Karpas-422 (cell line): Measurements from ENCODE around the gene RAD9B. TPM values are rescaled to one million over a fixed set of nuclear protein-coding genes. Genes with fewer than 3 reads are reported as not detected.
"Not testable (repeated sequence)": the region's sequence is repeated elsewhere in the genome, so short reads cannot be mapped to it uniquely, and the experiment has no call there.

Experiments used
- DNase-seq: peaks from one replicate; pipeline ENCODE4 v3.0.0-alpha.2; 2015
- H2AFZ ChIP-seq: fragments of 200-600 bp; sonication (generic); 2 replicates; pipeline ENCODE4 v1.6.1; 2014; ENCODE audit warnings: antibody characterized with exemption, low read length, mixed read lengths
- H3K27ac ChIP-seq: fragments of 200-600 bp; sonication (generic); 2 replicates; pipeline ENCODE4 v1.5.1; 2014; ENCODE audit warnings: mild to moderate bottlenecking, low read length, moderate library complexity
- H3K27me3 ChIP-seq: fragments of 200-600 bp; sonication (generic); 2 replicates; pipeline ENCODE4 v1.6.1; 2014; ENCODE audit warnings: low read length, mixed read lengths
- H3K36me3 ChIP-seq: fragments of 200-600 bp; sonication (generic); 2 replicates; pipeline ENCODE4 v1.6.1; 2014; ENCODE audit warnings: low read length, mixed read lengths; ENCODE audit not compliant: insufficient read depth
- H3K4me1 ChIP-seq: fragments of 200-600 bp; sonication (generic); 2 replicates; pipeline ENCODE4 v1.6.1; 2014; ENCODE audit warnings: mild to moderate bottlenecking, low read length, mixed read lengths
- H3K4me2 ChIP-seq: fragments of 200-600 bp; sonication (generic); 2 replicates; pipeline ENCODE4 v1.6.1; 2014; ENCODE audit warnings: low read length, low read depth, mild to moderate bottlenecking; ENCODE audit not compliant: poor library complexity, severe bottlenecking
- H3K4me3 ChIP-seq: fragments of 200-600 bp; sonication (generic); 2 replicates; pipeline ENCODE4 v1.5.1; 2014; ENCODE audit warnings: mild to moderate bottlenecking, antibody characterized with exemption, low read length, mixed read lengths
- H3K79me2 ChIP-seq: fragments of 200-600 bp; sonication (generic); 2 replicates; pipeline ENCODE4 v1.6.1; 2014; ENCODE audit warnings: mild to moderate bottlenecking, low read length, mixed read lengths
- H3K9ac ChIP-seq: fragments of 200-600 bp; sonication (generic); 2 replicates; pipeline ENCODE4 v1.6.0; 2014; ENCODE audit warnings: low read length
- H3K9me2 ChIP-seq: fragments of 200-600 bp; sonication (generic), shearing (Covaris generic); replicated peaks from 2 replicates; pipeline ENCODE4 v1.6.0; 2014; ENCODE audit warnings: mild to moderate bottlenecking, low read length, moderate library complexity; ENCODE audit not compliant: insufficient read depth
- H3K9me3 ChIP-seq: fragments of 300-700, 200-600 bp; sonication (generic); 2 replicates; pipeline ENCODE4 v1.6.1; 2014; ENCODE audit warnings: low read length, mixed read lengths
- H4K20me1 ChIP-seq: fragments of 200-600 bp; sonication (generic); 2 replicates; pipeline ENCODE4 v1.6.1; 2014; ENCODE audit warnings: mild to moderate bottlenecking, antibody characterized with exemption, low read length, low read depth; ENCODE audit not compliant: insufficient read depth
- total RNA-seq: library from RNA; depleted of rRNA; stranded (reverse); fragments of >200 nt; shearing (Covaris generic); gene quantifications from 2 replicates; pipeline ENCODE4 v1.2.3, GENCODE V29; 2014; ENCODE audit warnings: low replicate concordance

RAD9B gene
- total RNA-seq, 1 experiment from 2014 or later = 1.4 TPM

- H3K4me2 ChIP-seq = no peak overlapping the region
- no peaks in the 10 kb centered on the region for H3K36me3 ChIP-seq
- no peaks in the 10 kb centered on the region for H3K27me3 ChIP-seq
- H4K20me1 ChIP-seq = no peaks in the 10 kb centered on the region
- no peak overlapping the region for H3K27ac ChIP-seq
- H3K9ac ChIP-seq = no peak overlapping the region
- DNase-seq = no peak
- H3K9me3 ChIP-seq = no peaks in the 10 kb centered on the region
- no peaks in the 10 kb centered on the region for H3K79me2 ChIP-seq
- H3K4me3 ChIP-seq = no peak overlapping the region
- H3K9me2 ChIP-seq = no peaks in the 10 kb centered on the region
- H2AFZ ChIP-seq = no peak overlapping the region
- H3K4me1 ChIP-seq = peaks cover 7% of the 10 kb centered on the region
Observed at GRCh38 chr12:110508071-110508586, 6.0 kb downstream of the RAD9B start.

- no peak for DNase-seq
- Histone ChIP-seq H3K9ac (no peak overlapping the region), H3K9me2 (no peaks in the 10 kb centered on the region), H3K9me3 (no peaks in the 10 kb centered on the region), H3K27ac (no peak overlapping the region), H3K79me2 (no peaks in the 10 kb centered on the region), H4K20me1 (no peaks in the 10 kb centered on the region), H3K36me3 (no peaks in the 10 kb centered on the region), H2AFZ (no peak overlapping the region), H3K4me3 (no peak overlapping the region), H3K27me3 (no peaks in the 10 kb centered on the region), H3K4me1 (peaks cover 15% of the 10 kb centered on the region), H3K4me2 (no peak overlapping the region)
Observed at GRCh38 chr12:110513842-110514241, 11.7 kb downstream of the RAD9B start.

- H3K9me2 ChIP-seq = no peaks in the 10 kb centered on the region
- H3K36me3 ChIP-seq = no peaks in the 10 kb centered on the region
- H3K27me3 ChIP-seq = no peaks in the 10 kb centered on the region
- H4K20me1 ChIP-seq = no peaks in the 10 kb centered on the region
- H3K4me3 ChIP-seq = no peak overlapping the region
- no peak for DNase-seq
- H3K4me1 ChIP-seq = peaks cover 15% of the 10 kb centered on the region
- no peak overlapping the region for H2AFZ ChIP-seq
- no peak overlapping the region for H3K9ac ChIP-seq
- H3K4me2 ChIP-seq = no peak overlapping the region
- H3K9me3 ChIP-seq = no peaks in the 10 kb centered on the region
- H3K27ac ChIP-seq = no peak overlapping the region
- H3K79me2 ChIP-seq = no peaks in the 10 kb centered on the region
Observed at GRCh38 chr12:110514363-110514762, 12.2 kb downstream of the RAD9B start.

GRCh38 chr12:110516995-110517394, 14.9 kb downstream of the RAD9B start:
- Histone ChIP-seq H4K20me1 (no peaks in the 10 kb centered on the region), H3K4me3 (no peak overlapping the region), H2AFZ (no peak overlapping the region), H3K27me3 (no peaks in the 10 kb centered on the region), H3K9ac (no peak overlapping the region), H3K27ac (no peak overlapping the region), H3K9me3 (no peaks in the 10 kb centered on the region), H3K9me2 (no peaks in the 10 kb centered on the region), H3K4me1 (peaks cover 15% of the 10 kb centered on the region), H3K79me2 (no peaks in the 10 kb centered on the region), H3K36me3 (no peaks in the 10 kb centered on the region), H3K4me2 (no peak overlapping the region)
- no peak for DNase-seq

- H3K79me2 ChIP-seq, H3K27me3 ChIP-seq, H2AFZ ChIP-seq, H4K20me1 ChIP-seq, H3K9me2 ChIP-seq, H3K4me3 ChIP-seq, H3K27ac ChIP-seq, H3K9ac ChIP-seq, H3K9me3 ChIP-seq, DNase-seq, H3K36me3 ChIP-seq, H3K4me2 ChIP-seq: not testable (repeated sequence)
- peaks cover 15% of the 10 kb centered on the region for H3K4me1 ChIP-seq
Observed at GRCh38 chr12:110518014-110518413, 15.9 kb downstream of the RAD9B start.

- not testable (repeated sequence) for DNase-seq, H3K27ac ChIP-seq, H3K9ac ChIP-seq, H3K27me3 ChIP-seq, H3K4me2 ChIP-seq, H3K9me2 ChIP-seq, H3K9me3 ChIP-seq, H3K4me3 ChIP-seq, H2AFZ ChIP-seq, H3K79me2 ChIP-seq, H3K4me1 ChIP-seq, H4K20me1 ChIP-seq, H3K36me3 ChIP-seq
Observed at GRCh38 chr12:110520876-110521712, 19.0 kb downstream of the RAD9B start.

- no peaks in the 10 kb centered on the region for H3K9me3 ChIP-seq
- H3K4me2 ChIP-seq = no peak overlapping the region
- no peaks in the 10 kb centered on the region for H4K20me1 ChIP-seq
- no peaks in the 10 kb centered on the region for H3K27me3 ChIP-seq
- no peak for DNase-seq
- H3K36me3 ChIP-seq = 0 out of 2 replicates have a peak, but pooled peaks cover 3% of the 10 kb centered on the region
- H3K9me2 ChIP-seq = no peaks in the 10 kb centered on the region
- no peak overlapping the region for H3K4me3 ChIP-seq
- peaks cover 34% of the 10 kb centered on the region for H3K4me1 ChIP-seq
- peaks cover 2% of the 10 kb centered on the region; the same call in 1 of the 2 replicates for H3K79me2 ChIP-seq
- no peak overlapping the region for H3K27ac ChIP-seq
- H3K9ac ChIP-seq = no peak overlapping the region
- no peak overlapping the region for H2AFZ ChIP-seq
Observed at GRCh38 chr12:110528277-110528839, 26.2 kb downstream of the RAD9B start.

- Histone ChIP-seq H3K4me2 (peak overlapping the region; percentile 52), H3K27ac (peak overlapping the region; percentile 94)
Observed at GRCh38 chr12:110530511-110530910, 28.4 kb downstream of the RAD9B start.

More at GRCh38 chr12:110530511-110530910, 28.4 kb downstream of the RAD9B start:
- H3K27me3 ChIP-seq = no peaks in the 10 kb centered on the region
- peak overlapping the region; percentile 35 for H3K9ac ChIP-seq
- peak overlapping the region; percentile 28 for H3K4me3 ChIP-seq
- no peak overlapping the region for H2AFZ ChIP-seq
- H3K9me3 ChIP-seq = no peaks in the 10 kb centered on the region
- H3K79me2 ChIP-seq = peaks cover 21% of the 10 kb centered on the region
- peaks cover 55% of the 10 kb centered on the region for H3K4me1 ChIP-seq
- no peaks in the 10 kb centered on the region for H3K9me2 ChIP-seq
- no peaks in the 10 kb centered on the region for H4K20me1 ChIP-seq
- H3K36me3 ChIP-seq = peaks cover 4% of the 10 kb centered on the region; the same call in 1 of the 2 replicates
- DNase-seq = peak; percentile 86
